HepG2 (cell line): ENCODE measurements around the gene SCFD2. TPM values are rescaled to one million over a fixed set of nuclear protein-coding genes. Genes with fewer than 3 reads are reported as not detected.

Source experiments
- ATAC-seq: fragments of 200-7000 bp; cut with Tn5 transposase; 3 replicates; pipeline ENCODE4 v1.9.1; 2020; ENCODE audit warnings: mild to moderate bottlenecking, moderate library complexity
- BruUV-seq: library from RNA; stranded (reverse); fragments of 400-500 nt; replicated peaks from 2 replicates; lab custom pipeline; 2021; lab: Mats Ljungman, UMichigan
- CTCF ChIA-PET: fragments of 300-600 bp; formaldehyde crosslinking; extraction: SDS; loops from one replicate; lab custom pipeline; 2021; ENCODE audit warnings: low total read pairs, inconsistent platforms, low intra/inter-chr PET ratio; lab: Yijun Ruan, JAX
- POLR2A ChIA-PET: fragments of 350-600 bp; sonication (Branson Sonifier 250); formaldehyde crosslinking; loops from one replicate; lab custom pipeline; 2020; ENCODE audit warnings: antibody characterized with exemption, inconsistent platforms; lab: Yijun Ruan, JAX
- DNase-seq: peaks from one replicate; pipeline ENCODE4 v3.0.0-alpha.2; 2015; ENCODE audit warnings: low spot score
- FAIRE-seq: peaks from 3 replicates; lab custom pipeline; 2011; peaks lifted over from hg19 to GRCh38; lab: Jason Lieb, UNC
- H2AFZ ChIP-seq: one replicate; pipeline ENCODE4 v1.6.1; 2011; ENCODE audit warnings: low read length, inconsistent platforms
- H3K27ac ChIP-seq: fragments of 300-600 bp; 3 replicates; pipeline ENCODE4 v1.8.0; 2011; ENCODE audit warnings: mixed run types, mild to moderate bottlenecking, mixed read lengths, low read length, inconsistent platforms; ENCODE audit not compliant: insufficient read depth; ENCODE audit errors: extremely low read length
- H3K27me3 ChIP-seq, 2 experiments: fragments of 200-600 bp in 1 of 2; 2 replicates in 1 of 2; 3 replicates in 1 of 2; pipeline versions ENCODE4 v1.6.0 to v1.8.0; 2011; ENCODE audit warnings: low read length in 2 of 2, mild to moderate bottlenecking in 2 of 2, moderate library complexity in 2 of 2, inconsistent platforms in 1 of 2; ENCODE audit not compliant: insufficient read depth in 2 of 2, control insufficient read depth in 1 of 2
- H3K36me3 ChIP-seq, 2 experiments: fragments of 200-600 bp in 1 of 2; replicated peaks in 1 of 2; 2 replicates in 1 of 2; 3 replicates in 1 of 2; pipeline versions ENCODE4 v1.5.1 to v1.8.0; 2011; ENCODE audit warnings: low read length in 2 of 2, inconsistent platforms in 1 of 2; ENCODE audit not compliant: insufficient read depth in 2 of 2, control insufficient read depth in 1 of 2
- H3K4me1 ChIP-seq: 2 replicates; pipeline ENCODE4 v1.5.1; 2012; ENCODE audit warnings: low read length, inconsistent platforms; ENCODE audit not compliant: insufficient read depth
- H3K4me2 ChIP-seq: 2 replicates; pipeline ENCODE4 v1.6.0; 2011; ENCODE audit warnings: low read depth, low read length, inconsistent platforms
- H3K4me3 ChIP-seq, 3 experiments: fragments of 200-600 bp in 1 of 3; sonication (generic), shearing (Covaris generic) in 1 of 3; replicated peaks in 1 of 3; 2 replicates each; pipeline ENCODE4 v1.5.1; 2011 to 2016; ENCODE audit warnings: low read length in 3 of 3, inconsistent platforms in 2 of 3, low read depth in 2 of 3, mild to moderate bottlenecking in 2 of 3, control low read depth in 1 of 3, mixed read lengths in 1 of 3; ENCODE audit not compliant: insufficient read depth in 1 of 3
- H3K79me2 ChIP-seq: one replicate; pipeline ENCODE4 v1.6.1; 2011; ENCODE audit warnings: low read length, inconsistent platforms; ENCODE audit not compliant: insufficient read depth
- H3K9ac ChIP-seq: 2 replicates; pipeline ENCODE4 v1.6.0; 2011; ENCODE audit warnings: mild to moderate bottlenecking, low read depth, low read length, inconsistent platforms; ENCODE audit not compliant: insufficient read depth
- H3K9me3 ChIP-seq: 2 replicates; pipeline ENCODE4 v1.5.1; 2012; ENCODE audit warnings: mild to moderate bottlenecking, low read length
- H4K20me1 ChIP-seq: 2 replicates; pipeline ENCODE4 v1.6.0; 2011; ENCODE audit warnings: inconsistent platforms, mild to moderate bottlenecking, low read length, moderate library complexity; ENCODE audit not compliant: insufficient read depth
- ASH2L ChIP-seq: fragments of 300-600, 200-600 bp; sonication (generic); IDR thresholded peaks from 2 replicates; pipeline ENCODE4 v1.7.0; 2017; ENCODE audit warnings: low read depth, mild to moderate bottlenecking, moderate library complexity, mixed read lengths, low read length; ENCODE audit not compliant: insufficient read length
- CHCHD3 ChIP-seq: sonication (generic); formaldehyde crosslinking; IDR thresholded peaks from 2 replicates; pipeline ENCODE4 v1.8.0; 2022; ENCODE audit warnings: mild to moderate bottlenecking, missing genetic modification reagents, moderate library complexity
- HMG20A ChIP-seq: IDR thresholded peaks from 2 replicates; pipeline ENCODE4 v1.6.1; 2016; ENCODE audit warnings: borderline replicate concordance
- NR2F6 ChIP-seq, 2 experiments: IDR thresholded peaks; 2 replicates each; pipeline ENCODE4 v1.6.1; 2016; ENCODE audit warnings: antibody characterized with exemption in 1 of 2, mild to moderate bottlenecking in 1 of 2
- POGZ ChIP-seq: sonication (generic); formaldehyde crosslinking; IDR thresholded peaks from 2 replicates; pipeline ENCODE4 v1.4.0; 2020; ENCODE audit warnings: mild to moderate bottlenecking, missing genetic modification reagents
- RELA ChIP-seq: sonication (generic); formaldehyde crosslinking; IDR thresholded peaks from 2 replicates; pipeline ENCODE4 v1.4.0; 2020; ENCODE audit warnings: missing genetic modification reagents
- ZFP41 ChIP-seq: sonication (generic); formaldehyde crosslinking; IDR thresholded peaks from 2 replicates; pipeline ENCODE4 v1.4.0; 2020; ENCODE audit warnings: mild to moderate bottlenecking, missing genetic modification reagents, borderline replicate concordance
- ZNF331 ChIP-seq: sonication (generic); formaldehyde crosslinking; IDR thresholded peaks from 2 replicates; pipeline ENCODE4 v1.4.0; 2020; ENCODE audit warnings: missing genetic modification reagents
- WGBS: methylation state at CpG from one replicate; pipeline ENCODE4 v1.1.6; 2017; ENCODE audit warnings: low lambda C conversion rate; 5-methylcytosine and 5-hydroxymethylcytosine counted together
- in situ Hi-C: cut with HindIII; loops from 2 replicates; pipeline ENCODE4 v1.10.0; 2017; ENCODE audit warnings: low pct_unique_long_range_greater_than_20kb; ENCODE audit not compliant: extremely low pct_ligation_motif_present
- intact Hi-C: fragments of 100-400 bp; cut with micrococcal nuclease; formaldehyde crosslinking; loops from one replicate; pipeline ENCODE4 v1.10.0; 2022; ENCODE audit not compliant: unreplicated experiment
- polyA plus RNA-seq, 8 experiments: library from polyadenylated mRNA; depleted of rRNA in 3 of 8; stranded (reverse) in 7 of 8; unstranded in 1 of 8; fragments of >200 nt; fragmentation: Illumina TruSeq in 4 of 8; extraction: Trizol in 4 of 8; gene quantifications; 2 replicates each; pipeline versions ENCODE4 v1.2.1 to v1.2.3, GENCODE V29; 2011 to 2016; ENCODE audit warnings: low read depth in 4 of 8, missing spikeins in 1 of 8, mixed read lengths in 1 of 8; ENCODE audit not compliant: insufficient read depth in 1 of 8
- total RNA-seq, 5 experiments: library from RNA; depleted of rRNA; stranded (reverse); fragments of >200 nt; fragmentation: Illumina TruSeq; extraction: Trizol; gene quantifications; 2 replicates each; pipeline ENCODE4 v1.2.3, GENCODE V29; 2016; ENCODE audit warnings: low read depth in 1 of 5
- TF ChIP-seq, protein P1 (sequence below), 2 experiments: sonication (generic) in 1 of 2; formaldehyde crosslinking in 1 of 2; IDR thresholded peaks; 2 replicates each; pipeline versions ENCODE4 v1.4.0 to v1.6.1; 2018 to 2020; ENCODE audit warnings: missing genetic modification reagents in 2 of 2, borderline replicate concordance in 1 of 2, low read depth in 1 of 2, mild to moderate bottlenecking in 1 of 2, missing biosample characterization in 1 of 2
- TF ChIP-seq, protein P2 (sequence below): sonication (generic); formaldehyde crosslinking; IDR thresholded peaks from 2 replicates; pipeline ENCODE4 v1.4.0; 2020; ENCODE audit warnings: missing genetic modification reagents, borderline replicate concordance
- TF ChIP-seq, protein P3 (sequence below): IDR thresholded peaks from 2 replicates; pipeline ENCODE4 v1.4.0; 2020; ENCODE audit warnings: mild to moderate bottlenecking, missing genetic modification reagents
- TF ChIP-seq, protein P4 (sequence below): sonication (generic); formaldehyde crosslinking; IDR thresholded peaks from 2 replicates; pipeline ENCODE4 v1.8.1; 2022; ENCODE audit warnings: low read depth, mild to moderate bottlenecking, missing genetic modification reagents

SCFD2 gene
- total and polyA plus RNA-seq, 2 of the 13 experiments (the other 11 are each of a cell fraction or from before 2014, with no cell fraction given) = 4.6 to 15.6 TPM

DNA sequence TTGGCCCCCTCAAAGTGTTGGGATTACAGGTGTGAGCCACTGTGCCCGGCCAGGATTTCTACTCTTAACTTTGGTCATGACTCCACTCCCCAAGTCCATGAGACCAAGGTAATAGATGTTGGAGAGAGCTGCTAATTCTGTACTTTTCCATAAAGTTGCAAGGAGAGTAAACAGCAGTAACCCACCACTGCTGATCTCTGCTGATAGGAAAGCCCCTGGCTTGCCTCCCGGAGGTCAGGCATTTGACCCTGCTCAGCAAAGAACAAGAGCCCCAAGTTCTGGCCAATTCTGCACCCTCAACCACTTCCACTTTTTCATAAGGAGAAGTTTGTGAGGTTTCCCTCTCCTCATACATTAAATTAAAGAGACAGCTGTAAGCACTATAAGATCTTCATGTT lies 360.7 kb downstream of the SCFD2 start:
- no peaks in the 10 kb centered on the region for H4K20me1 ChIP-seq
- ChIA-PET CTCF (no interaction called here), POLR2A (no interaction called here)
- H3K9ac ChIP-seq = no peak overlapping the region
- H3K4me3 ChIP-seq = no peak overlapping the region
- peak; percentile 72 for ATAC-seq
- 44% methylated on average over 1 of the region's 2 CpGs for WGBS
- in situ Hi-C loops (loop anchor here (25.0 kb wide), 3 partner anchors 607 to 907 kb away; no protein-coding TSS in a partner anchor), intact Hi-C loops (no loop called here)
- H2AFZ ChIP-seq = no peak overlapping the region
- peaks cover 30% of the 10 kb centered on the region for H3K4me1 ChIP-seq
- no peak overlapping the region for H3K27ac ChIP-seq
- H3K79me2 ChIP-seq = no peaks in the 10 kb centered on the region
- H3K9me3 ChIP-seq = no peaks in the 10 kb centered on the region
- FAIRE-seq = peak; percentile 21
- DNase-seq = peak; percentile 18
- H3K36me3 ChIP-seq = no peaks in the 10 kb centered on the region
- BruUV-seq = no TSS peak
- no peaks in the 10 kb centered on the region for H3K27me3 ChIP-seq
- no peak overlapping the region for H3K4me2 ChIP-seq
- TF ChIP-seq HMG20A (CRISPR knock-in tag) (no peak), ZFP41 (CRISPR knock-in tag) (no peak), NR2F6 (IDR thresholded peaks at IDR 0.05) (peak; percentile 54; the same call in 1 of the 2 replicates), NR2F6 (CRISPR knock-in tag; IDR thresholded peaks at IDR 0.05) (peak; percentile 54; the same call in 1 of the 2 replicates), CHCHD3 (CRISPR knock-in tag) (no peak), RELA (no peak), ZNF331 (CRISPR knock-in tag) (peak; percentile 15; the same call in 1 of the 2 replicates), POGZ (CRISPR knock-in tag) (peak; percentile 49; the same call in 1 of the 2 replicates), ASH2L (no peak)
- TF ChIP-seq, protein P1, sequence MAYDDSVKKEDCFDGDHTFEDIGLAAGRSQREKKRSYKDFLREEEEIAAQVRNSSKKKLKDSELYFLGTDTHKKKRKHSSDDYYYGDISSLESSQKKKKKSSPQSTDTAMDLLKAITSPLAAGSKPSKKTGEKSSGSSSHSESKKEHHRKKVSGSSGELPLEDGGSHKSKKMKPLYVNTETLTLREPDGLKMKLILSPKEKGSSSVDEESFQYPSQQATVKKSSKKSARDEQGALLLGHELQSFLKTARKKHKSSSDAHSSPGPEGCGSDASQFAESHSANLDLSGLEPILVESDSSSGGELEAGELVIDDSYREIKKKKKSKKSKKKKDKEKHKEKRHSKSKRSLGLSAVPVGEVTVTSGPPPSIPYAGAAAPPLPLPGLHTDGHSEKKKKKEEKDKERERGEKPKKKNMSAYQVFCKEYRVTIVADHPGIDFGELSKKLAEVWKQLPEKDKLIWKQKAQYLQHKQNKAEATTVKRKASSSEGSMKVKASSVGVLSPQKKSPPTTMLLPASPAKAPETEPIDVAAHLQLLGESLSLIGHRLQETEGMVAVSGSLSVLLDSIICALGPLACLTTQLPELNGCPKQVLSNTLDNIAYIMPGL (CRISPR knock-in tag; IDR thresholded peaks at IDR 0.05; ENCODE audit: borderline replicate concordance in 1 of 2, low read depth in 1 of 2) = no peak
- TF ChIP-seq, protein P2, sequence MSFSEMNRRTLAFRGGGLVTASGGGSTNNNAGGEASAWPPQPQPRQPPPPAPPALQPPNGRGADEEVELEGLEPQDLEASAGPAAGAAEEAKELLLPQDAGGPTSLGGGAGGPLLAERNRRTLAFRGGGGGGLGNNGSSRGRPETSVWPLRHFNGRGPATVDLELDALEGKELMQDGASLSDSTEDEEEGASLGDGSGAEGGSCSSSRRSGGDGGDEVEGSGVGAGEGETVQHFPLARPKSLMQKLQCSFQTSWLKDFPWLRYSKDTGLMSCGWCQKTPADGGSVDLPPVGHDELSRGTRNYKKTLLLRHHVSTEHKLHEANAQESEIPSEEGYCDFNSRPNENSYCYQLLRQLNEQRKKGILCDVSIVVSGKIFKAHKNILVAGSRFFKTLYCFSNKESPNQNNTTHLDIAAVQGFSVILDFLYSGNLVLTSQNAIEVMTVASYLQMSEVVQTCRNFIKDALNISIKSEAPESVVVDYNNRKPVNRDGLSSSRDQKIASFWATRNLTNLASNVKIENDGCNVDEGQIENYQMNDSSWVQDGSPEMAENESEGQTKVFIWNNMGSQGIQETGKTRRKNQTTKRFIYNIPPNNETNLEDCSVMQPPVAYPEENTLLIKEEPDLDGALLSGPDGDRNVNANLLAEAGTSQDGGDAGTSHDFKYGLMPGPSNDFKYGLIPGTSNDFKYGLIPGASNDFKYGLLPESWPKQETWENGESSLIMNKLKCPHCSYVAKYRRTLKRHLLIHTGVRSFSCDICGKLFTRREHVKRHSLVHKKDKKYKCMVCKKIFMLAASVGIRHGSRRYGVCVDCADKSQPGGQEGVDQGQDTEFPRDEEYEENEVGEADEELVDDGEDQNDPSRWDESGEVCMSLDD (CRISPR knock-in tag) = peak; percentile 51; the same call in 1 of the 2 replicates
- TF ChIP-seq, protein P3, sequence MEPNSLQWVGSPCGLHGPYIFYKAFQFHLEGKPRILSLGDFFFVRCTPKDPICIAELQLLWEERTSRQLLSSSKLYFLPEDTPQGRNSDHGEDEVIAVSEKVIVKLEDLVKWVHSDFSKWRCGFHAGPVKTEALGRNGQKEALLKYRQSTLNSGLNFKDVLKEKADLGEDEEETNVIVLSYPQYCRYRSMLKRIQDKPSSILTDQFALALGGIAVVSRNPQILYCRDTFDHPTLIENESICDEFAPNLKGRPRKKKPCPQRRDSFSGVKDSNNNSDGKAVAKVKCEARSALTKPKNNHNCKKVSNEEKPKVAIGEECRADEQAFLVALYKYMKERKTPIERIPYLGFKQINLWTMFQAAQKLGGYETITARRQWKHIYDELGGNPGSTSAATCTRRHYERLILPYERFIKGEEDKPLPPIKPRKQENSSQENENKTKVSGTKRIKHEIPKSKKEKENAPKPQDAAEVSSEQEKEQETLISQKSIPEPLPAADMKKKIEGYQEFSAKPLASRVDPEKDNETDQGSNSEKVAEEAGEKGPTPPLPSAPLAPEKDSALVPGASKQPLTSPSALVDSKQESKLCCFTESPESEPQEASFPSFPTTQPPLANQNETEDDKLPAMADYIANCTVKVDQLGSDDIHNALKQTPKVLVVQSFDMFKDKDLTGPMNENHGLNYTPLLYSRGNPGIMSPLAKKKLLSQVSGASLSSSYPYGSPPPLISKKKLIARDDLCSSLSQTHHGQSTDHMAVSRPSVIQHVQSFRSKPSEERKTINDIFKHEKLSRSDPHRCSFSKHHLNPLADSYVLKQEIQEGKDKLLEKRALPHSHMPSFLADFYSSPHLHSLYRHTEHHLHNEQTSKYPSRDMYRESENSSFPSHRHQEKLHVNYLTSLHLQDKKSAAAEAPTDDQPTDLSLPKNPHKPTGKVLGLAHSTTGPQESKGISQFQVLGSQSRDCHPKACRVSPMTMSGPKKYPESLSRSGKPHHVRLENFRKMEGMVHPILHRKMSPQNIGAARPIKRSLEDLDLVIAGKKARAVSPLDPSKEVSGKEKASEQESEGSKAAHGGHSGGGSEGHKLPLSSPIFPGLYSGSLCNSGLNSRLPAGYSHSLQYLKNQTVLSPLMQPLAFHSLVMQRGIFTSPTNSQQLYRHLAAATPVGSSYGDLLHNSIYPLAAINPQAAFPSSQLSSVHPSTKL (CRISPR knock-in tag) = peak; percentile 23; the same call in 1 of the 2 replicates
- TF ChIP-seq, protein P4, sequence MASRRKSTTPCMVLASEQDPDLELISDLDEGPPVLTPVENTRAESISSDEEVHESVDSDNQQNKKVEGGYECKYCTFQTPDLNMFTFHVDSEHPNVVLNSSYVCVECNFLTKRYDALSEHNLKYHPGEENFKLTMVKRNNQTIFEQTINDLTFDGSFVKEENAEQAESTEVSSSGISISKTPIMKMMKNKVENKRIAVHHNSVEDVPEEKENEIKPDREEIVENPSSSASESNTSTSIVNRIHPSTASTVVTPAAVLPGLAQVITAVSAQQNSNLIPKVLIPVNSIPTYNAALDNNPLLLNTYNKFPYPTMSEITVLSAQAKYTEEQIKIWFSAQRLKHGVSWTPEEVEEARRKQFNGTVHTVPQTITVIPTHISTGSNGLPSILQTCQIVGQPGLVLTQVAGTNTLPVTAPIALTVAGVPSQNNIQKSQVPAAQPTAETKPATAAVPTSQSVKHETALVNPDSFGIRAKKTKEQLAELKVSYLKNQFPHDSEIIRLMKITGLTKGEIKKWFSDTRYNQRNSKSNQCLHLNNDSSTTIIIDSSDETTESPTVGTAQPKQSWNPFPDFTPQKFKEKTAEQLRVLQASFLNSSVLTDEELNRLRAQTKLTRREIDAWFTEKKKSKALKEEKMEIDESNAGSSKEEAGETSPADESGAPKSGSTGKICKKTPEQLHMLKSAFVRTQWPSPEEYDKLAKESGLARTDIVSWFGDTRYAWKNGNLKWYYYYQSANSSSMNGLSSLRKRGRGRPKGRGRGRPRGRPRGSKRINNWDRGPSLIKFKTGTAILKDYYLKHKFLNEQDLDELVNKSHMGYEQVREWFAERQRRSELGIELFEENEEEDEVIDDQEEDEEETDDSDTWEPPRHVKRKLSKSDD = no peak
